AG10803 (cell line): ENCODE data around the gene TAX1BP1.

ENCODE experiments used
- DNase-seq: peaks from one replicate; pipeline ENCODE4 v3.0.0; 2010; ENCODE audit warnings: low read depth
- H3K4me3 ChIP-seq: 2 replicates; pipeline ENCODE4 v1.5.1; 2011; ENCODE audit warnings: mild to moderate bottlenecking, low read length, control low read depth
- CTCF ChIP-seq: conservative IDR thresholded peaks from 2 replicates; pipeline ENCODE4 v1.5.1; 2011; ENCODE audit warnings: mild to moderate bottlenecking, low read length, control low read depth, inconsistent platforms

TAX1BP1 gene

GRCh38 chr7:27875832-27876231 lies 135.9 kb downstream of the TAX1BP1 start:
- no peak for DNase-seq
- H3K4me3 ChIP-seq, result no peak overlapping the region
- TF ChIP-seq CTCF, result no peak

- no peak for TF ChIP-seq CTCF
- H3K4me3 ChIP-seq, result no peak overlapping the region
- DNase-seq, result no peak
Observed at GRCh38 chr7:27876756-27877155, 136.8 kb downstream of the TAX1BP1 start.
